H1 (cell line): Measurements from ENCODE around the gene ENPP1.

Experiments used
- CTCF ChIP-seq, 3 experiments: IDR thresholded peaks; 1 replicate in 2 of 3; 2 replicates in 1 of 3; pipeline versions ENCODE4 v1.5.1 to v1.6.1; 2011; ENCODE audit warnings: low read length in 3 of 3, mild to moderate bottlenecking in 3 of 3, inconsistent platforms in 2 of 3, low read depth in 1 of 3, moderate library complexity in 1 of 3; ENCODE audit not compliant: insufficient read depth in 1 of 3; ENCODE audit errors: control extremely low read depth in 1 of 3
- POLR2A ChIP-seq, 2 experiments: IDR thresholded peaks; 1 replicate in 1 of 2; 2 replicates in 1 of 2; pipeline ENCODE4 v1.6.1; 2011; ENCODE audit warnings: low read depth in 2 of 2, low read length in 2 of 2, mild to moderate bottlenecking in 2 of 2; ENCODE audit errors: control extremely low read depth in 1 of 2

- TF ChIP-seq CTCF (IDR thresholded peaks at IDR 0.05; ENCODE audit: control extremely low read depth in 1 of 3, insufficient read depth in 1 of 3, low read depth in 1 of 3, low read length in 3 of 3): no peak
- no peak for TF ChIP-seq POLR2A (IDR thresholded peaks at IDR 0.05; ENCODE audit: control extremely low read depth in 1 of 2, low read depth in 2 of 2, low read length in 2 of 2)
Observed at GRCh38 chr6:131937226-131937625, 129.4 kb downstream of the ENPP1 start.
